ENCODE data around the gene ASAP3. TPM values are rescaled to one million over a fixed set of nuclear protein-coding genes. Genes with fewer than 3 reads are reported as not detected.

ASAP3 gene
- total RNA-seq, 1 experiment from 2014 or later: 17.9 TPM

GRCh38 chr1:23419180-23419579, 64.8 kb downstream of the ASAP3 start:
- POLR2A ChIA-PET: no interaction called here
- CTCF ChIA-PET: interaction anchor here (0.7 kb wide), 1 partner anchor 16 kb away, joined by 4 read pairs; no protein-coding TSS in a partner anchor
- TF ChIP-seq POLR2AphosphoS5 (IDR thresholded peaks at IDR 0.05; ENCODE audit: low read depth, low read length) (no peak), TCF7L2 (IDR thresholded peaks at IDR 0.05; ENCODE audit: low read depth, low read length) (no peak)
- no peak for DNase-seq (ENCODE audit: low read depth, low spot score)
- intact Hi-C loops (cut with micrococcal nuclease; ENCODE audit: unreplicated experiment) (no loop called here), in situ Hi-C loops (cut with HindIII; ENCODE audit: low pct_unique_long_range_greater_than_20kb, low sequenced_read_pairs) (no loop called here)
- H3K27me3 ChIP-seq (ENCODE audit: control insufficient read depth, insufficient read depth, low read length): no peaks in the 10 kb centered on the region
- H3K36me3 ChIP-seq (ENCODE audit: control insufficient read depth, insufficient read depth, low read length): no peaks in the 10 kb centered on the region
- H3K4me1 ChIP-seq (ENCODE audit: control insufficient read depth, insufficient read depth, low read length): peaks cover 10% of the 10 kb centered on the region; the same call in 1 of the 2 replicates
- ATAC-seq: no peak
- no peaks in the 10 kb centered on the region for H3K9me3 ChIP-seq (ENCODE audit: control insufficient read depth, insufficient read depth, low read depth, low read length)
- H3K4me3 ChIP-seq (ENCODE audit: low read depth in 2 of 2, low read length in 2 of 2): no peak overlapping the region
- no TSS peak for BruUV-seq (replicated peaks)
- H3K27ac ChIP-seq (ENCODE audit: low read length): no peak overlapping the region

GRCh38 chr1:23417570-23417969, 66.4 kb downstream of the ASAP3 start:
- CTCF ChIA-PET: no interaction called here

More at GRCh38 chr1:23417570-23417969, 66.4 kb downstream of the ASAP3 start:
- intact Hi-C loops (cut with micrococcal nuclease; ENCODE audit: unreplicated experiment): no loop called here
- no peaks in the 10 kb centered on the region for H3K9me3 ChIP-seq (ENCODE audit: control insufficient read depth, insufficient read depth, low read depth, low read length)
- DNase-seq (ENCODE audit: low read depth, low spot score) (no peak), ATAC-seq (no peak)
- no peak overlapping the region for H3K27ac ChIP-seq (ENCODE audit: low read length)
- no peaks in the 10 kb centered on the region for H3K36me3 ChIP-seq (ENCODE audit: control insufficient read depth, insufficient read depth, low read length)
- POLR2A ChIA-PET: no interaction called here
- H3K4me1 ChIP-seq (ENCODE audit: control insufficient read depth, insufficient read depth, low read length): peaks cover 4% of the 10 kb centered on the region; the same call in 1 of the 2 replicates
- H3K4me3 ChIP-seq (ENCODE audit: low read depth in 2 of 2, low read length in 2 of 2): no peak overlapping the region
- BruUV-seq (replicated peaks): no TSS peak
- in situ Hi-C loops (cut with HindIII; ENCODE audit: low pct_unique_long_range_greater_than_20kb, low sequenced_read_pairs): no loop called here
- TF ChIP-seq REST (IDR thresholded peaks at IDR 0.05; ENCODE audit: insufficient read depth in 1 of 2, low read depth in 2 of 2, low read length in 1 of 2) (no peak), TCF7L2 (IDR thresholded peaks at IDR 0.05; ENCODE audit: low read depth, low read length) (no peak), SIN3A (IDR thresholded peaks at IDR 0.05; ENCODE audit: borderline replicate concordance, insufficient read depth, low read depth, low read length) (no peak), CTCF (IDR thresholded peaks at IDR 0.05) (no peak), POLR2AphosphoS5 (IDR thresholded peaks at IDR 0.05; ENCODE audit: low read depth, low read length) (no peak)
- no peaks in the 10 kb centered on the region for H3K27me3 ChIP-seq (ENCODE audit: control insufficient read depth, insufficient read depth, low read length)

Measured in Panc1 (cell line).